Right hindlimb (tissue), 1 donor: ENCODE measurements around the gene ZNF780B.
A peak's percentile ranks its signal among the peaks of the same experiment; 100 is the strongest.
"Not testable (repeated sequence)": the region's sequence is repeated elsewhere in the genome, so short reads cannot be mapped to it uniquely, and the experiment has no call there.

Experiments
- DNase-seq: peaks from one replicate; pipeline ENCODE4 v3.0.0-alpha.2; 2018

Gene ZNF780B

DNA sequence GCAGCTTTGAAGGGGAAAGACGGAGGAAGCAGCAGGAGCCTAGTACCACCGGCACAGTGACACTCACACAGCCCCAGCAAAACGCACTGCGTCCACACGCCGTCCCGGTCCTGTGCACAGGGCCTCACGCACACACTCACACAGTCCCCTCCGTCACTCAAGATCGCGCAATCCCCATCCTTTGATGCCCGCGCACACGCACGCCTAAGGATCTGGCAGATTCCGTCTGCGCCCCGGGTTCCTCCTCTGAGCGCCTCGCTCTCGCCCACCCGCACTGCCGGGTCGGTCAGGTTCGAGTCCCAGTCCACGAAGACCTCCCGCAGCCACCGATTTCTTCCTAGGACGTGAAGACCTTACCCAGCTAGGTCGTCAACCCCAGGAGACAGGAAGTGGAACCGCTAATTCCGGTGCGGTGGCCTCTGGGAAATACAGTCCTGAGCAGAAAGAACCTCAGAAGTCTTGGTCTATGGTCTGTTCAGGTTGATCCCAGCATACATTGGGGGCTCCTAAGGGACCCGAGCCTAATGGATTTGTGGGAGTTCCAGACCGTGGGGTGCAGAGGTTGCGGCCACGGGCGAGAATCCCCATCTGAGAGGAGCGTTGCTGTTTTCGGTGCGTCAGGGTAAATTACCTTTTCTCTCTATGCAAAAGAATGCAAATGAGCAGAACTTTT lies at the start of gene ZNF780B:
TSS of gene ZNF780B (minus strand) at position 400 of the 673 bp plus-strand sequence. CDS start 5,899 bp downstream, outside the sequence.
- peak; percentile 73 for DNase-seq

GRCh38 chr19:40104754-40105153 lies 48.7 kb upstream of the ZNF780B start:
- DNase-seq: no peak

DNA sequence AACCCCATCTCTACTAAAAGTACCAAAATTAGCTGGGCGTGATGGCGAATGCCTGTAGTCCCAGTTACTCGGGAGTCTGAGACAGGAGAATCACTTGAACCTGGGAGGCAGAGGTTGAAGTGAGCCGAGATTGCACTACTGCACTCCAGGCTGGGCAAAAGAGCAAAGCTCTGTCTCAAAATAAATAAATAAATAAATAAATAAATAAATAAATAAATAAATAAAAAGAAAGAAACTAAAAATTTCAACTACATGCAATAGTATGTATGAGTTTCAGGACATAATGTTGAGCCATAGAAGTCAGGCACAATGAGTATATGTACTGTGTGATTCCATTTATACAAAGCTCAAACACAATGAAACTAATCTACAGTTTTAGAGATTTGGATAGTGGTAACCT lies 47.6 kb upstream of the ZNF780B start:
- DNase-seq: no peak

GRCh38 chr19:40101813-40102212 lies 45.8 kb upstream of the ZNF780B start:
- DNase-seq: no peak

DNA sequence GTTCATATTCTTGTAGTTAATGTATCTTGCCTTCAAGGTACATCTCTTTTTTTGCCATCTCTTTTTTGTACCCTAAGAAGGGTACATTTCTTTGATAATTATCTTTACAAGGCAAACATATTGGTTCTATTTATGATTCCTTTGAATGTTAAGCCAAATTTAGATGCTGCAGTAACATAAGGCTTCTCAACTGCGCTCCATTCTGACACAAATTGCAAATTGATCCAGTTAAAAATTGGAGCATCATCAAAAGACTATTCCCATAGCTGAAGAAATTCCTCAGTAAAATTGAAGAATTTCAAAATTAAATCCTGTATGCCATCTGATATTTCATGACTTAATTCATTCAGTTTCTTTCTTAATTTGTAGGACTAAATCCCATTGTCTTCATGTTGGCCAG lies 37.4 kb upstream of the ZNF780B start:
- no peak for DNase-seq

DNA sequence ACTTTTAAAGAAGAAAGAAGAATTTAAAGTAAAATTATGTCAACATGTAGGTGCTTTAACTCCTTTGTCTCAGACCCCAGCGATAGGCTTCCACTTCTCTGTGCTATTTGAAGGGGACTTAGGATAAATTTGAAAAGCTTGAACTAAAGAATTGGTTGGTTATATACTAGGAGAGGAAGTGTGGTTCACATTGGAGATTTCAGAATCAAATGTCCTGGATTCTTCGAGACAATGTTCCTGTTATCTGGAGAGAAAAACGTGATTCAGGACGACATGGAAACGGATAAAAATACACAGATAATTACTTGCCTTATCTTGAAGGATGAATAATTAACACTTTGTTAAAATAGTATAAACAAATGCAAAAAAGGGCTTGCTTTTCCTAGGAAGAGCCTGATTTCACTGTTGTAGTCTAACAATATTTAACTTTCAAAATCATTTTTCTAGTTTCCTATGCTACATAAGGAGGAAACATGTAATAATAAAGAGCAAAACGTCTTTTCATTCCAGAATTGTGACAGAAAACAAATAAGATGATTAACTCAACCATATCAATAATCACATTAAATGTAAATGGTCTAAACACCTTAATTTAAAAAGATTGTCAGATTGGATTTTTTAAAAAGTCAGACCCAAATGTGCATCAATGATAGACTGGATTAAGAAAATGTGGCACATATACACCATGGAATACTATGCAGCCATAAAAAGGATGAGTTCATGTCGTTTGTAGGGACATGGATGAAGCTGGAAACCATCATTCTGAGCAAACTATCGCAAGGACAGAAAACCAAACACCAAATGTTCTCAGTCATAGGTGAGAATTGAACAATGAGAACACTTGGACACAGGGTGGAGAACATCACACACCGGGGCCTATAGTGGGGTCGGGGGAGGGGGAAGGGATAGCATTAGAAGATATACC lies 35.4 kb upstream of the ZNF780B start:
- DNase-seq: no peak

DNA sequence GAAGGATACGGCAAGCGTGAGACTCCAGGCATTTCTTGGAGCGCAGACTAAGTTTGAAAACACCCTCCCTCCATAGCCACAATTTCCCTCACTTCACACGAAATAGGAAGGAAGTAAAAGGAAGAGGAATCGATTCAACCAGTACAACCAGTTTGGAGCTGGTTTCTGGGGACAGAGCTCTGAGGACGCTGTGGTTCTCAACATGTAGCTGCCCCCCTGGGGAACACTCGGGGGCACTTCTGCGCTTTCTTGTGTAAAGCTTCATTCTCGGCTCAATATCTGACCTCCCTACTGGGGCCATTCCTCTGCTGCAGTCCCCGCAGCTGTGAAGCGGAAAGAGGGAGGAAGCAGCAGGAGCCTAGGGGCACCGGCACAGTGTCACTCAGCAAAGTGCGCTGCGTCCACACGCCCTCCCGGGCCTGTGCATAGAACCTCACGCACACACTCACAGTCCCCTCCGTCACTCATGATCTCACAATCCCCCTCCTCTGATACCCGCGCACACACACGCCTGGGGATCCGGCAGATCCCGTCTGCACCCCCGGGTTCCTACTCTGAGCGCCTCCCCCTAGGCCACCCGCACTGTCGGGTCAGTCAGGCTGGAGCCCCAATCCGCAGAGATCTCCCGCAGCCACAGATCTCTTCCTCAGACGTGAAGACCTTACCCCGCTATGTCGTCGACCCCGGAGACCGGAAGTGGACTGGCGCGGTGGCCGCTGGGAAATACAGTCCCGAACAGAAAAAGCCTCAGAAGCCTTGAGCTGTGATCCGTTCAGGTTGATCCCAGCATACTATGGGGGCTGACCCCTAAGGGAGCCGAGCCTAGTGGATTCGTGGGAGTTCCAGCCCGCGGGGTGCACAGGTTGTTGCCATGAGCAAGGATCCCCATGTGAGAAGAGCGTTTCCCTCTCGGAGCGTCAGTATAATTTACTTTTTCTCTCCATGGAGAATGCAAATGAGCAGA lies 34.5 kb upstream of the ZNF780B start, which contains the start of gene ZNF780A:
TSS of gene ZNF780A (minus strand) at position 703 of the 964 bp plus-strand sequence. CDS start 6,190 bp downstream, outside the sequence.
- peak; percentile 87 for DNase-seq

- DNase-seq: peak; percentile 20
These were observed 33.4 kb upstream of the ZNF780B start for GRCh38 chr19:40089462-40089861.

- DNase-seq: no peak
These were observed 32.4 kb upstream of the ZNF780B start for GRCh38 chr19:40088299-40089047.

GRCh38 chr19:40084948-40085347 lies 28.9 kb upstream of the ZNF780B start:
- DNase-seq: no peak

- DNase-seq: no peak
These were observed 25.4 kb upstream of the ZNF780B start for GRCh38 chr19:40081411-40081810.

DNA sequence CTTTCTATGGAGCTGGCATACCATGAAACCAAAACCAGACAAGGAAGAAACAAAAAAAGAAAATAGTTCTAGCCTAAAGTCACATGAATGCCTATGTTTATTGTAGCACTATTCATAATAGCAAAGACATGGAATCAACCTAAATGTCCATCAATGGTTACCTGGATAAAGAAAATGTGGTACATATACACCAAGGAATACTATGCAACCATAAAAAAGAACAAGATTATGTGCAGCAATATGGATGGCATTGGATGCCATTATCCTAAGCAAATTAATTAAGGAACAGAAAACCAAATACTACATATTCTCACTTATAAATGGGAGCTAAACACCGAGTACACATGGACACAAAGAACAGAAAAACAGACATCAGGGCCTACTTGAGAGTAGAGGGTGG lies 24.3 kb upstream of the ZNF780B start:
- DNase-seq: no peak

DNA sequence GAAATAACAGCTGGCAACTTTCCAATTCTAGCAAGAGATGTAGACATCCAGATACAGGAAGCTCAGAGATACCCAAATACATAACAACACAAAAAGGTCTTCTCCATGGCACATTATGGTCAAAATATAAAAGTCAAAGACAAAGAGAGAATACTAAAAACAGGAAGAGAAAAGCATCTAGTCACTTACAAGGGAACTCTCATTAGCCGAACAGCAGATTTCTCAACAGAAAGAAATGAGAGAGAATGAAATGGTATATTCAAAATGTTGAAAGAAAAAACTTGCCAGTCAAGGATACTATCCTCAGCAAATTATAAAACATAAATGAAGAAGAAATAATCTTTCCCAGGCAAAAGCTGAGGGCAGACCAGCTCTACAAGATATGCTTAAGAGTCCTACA lies 22.3 kb upstream of the ZNF780B start:
- no peak for DNase-seq

DNA sequence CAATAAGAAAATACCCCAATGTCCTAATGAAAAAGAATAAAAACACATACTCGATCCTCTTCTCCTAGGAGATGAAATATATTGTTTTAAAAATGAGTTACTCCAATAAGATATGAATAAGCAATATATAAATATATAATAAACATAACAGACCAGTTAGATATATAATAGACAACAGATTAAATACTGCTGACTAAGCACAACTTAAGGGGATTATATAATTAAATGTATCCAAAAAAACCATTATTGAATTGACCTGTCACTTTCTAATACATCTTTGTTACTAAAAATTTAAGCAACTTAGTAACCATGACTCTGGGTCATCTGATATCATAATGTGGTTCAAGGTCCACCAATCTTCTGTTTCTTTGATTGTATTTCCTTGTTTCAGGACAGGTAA lies 14.0 kb upstream of the ZNF780B start:
- DNase-seq: no peak

GRCh38 chr19:40059624-40060023 lies 3.6 kb upstream of the ZNF780B start:
- no peak for DNase-seq

- DNase-seq: no peak
These were observed 1.1 kb upstream of the ZNF780B start for GRCh38 chr19:40057166-40057565.

GRCh38 chr19:40056505-40056904 lies 474 bp upstream of the ZNF780B start:
- no peak for DNase-seq

DNA sequence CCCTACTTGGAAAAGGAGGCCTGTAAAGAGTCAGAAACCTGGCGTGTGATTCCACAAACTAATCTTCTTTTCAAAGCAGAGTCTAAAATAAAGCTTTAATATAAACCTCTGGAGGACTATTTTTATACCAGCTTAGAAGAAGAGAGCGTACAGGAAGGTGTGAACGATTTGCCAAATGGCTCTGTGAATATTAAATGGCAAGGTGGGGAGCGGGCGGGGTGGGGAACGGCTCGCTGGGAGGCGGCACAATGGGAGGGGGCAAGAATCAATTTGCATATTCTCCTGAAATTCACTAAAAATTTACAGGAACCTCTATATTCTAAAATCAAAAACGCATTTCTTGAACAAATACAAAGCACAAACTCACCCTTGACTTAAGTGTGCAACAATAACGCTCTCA lies 982 bp downstream of the ZNF780B start:
- DNase-seq: no peak

DNA sequence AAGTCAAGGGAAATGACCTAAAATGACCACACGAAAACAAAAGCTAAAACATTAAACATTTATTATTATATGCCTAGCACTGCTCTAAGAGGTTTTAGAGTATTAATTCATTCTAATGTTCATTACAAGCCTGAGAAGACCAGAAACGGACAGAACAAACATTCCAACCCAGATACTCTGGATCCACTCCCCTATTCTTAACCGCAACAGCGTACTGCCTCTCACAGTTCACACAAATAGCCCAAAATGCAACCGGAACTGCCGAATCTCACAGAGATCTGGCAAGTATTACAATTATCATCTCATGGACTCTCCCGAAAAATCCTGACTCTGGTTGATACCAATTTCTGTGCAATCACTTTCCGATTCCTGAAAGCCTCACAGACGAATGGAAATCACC lies 1.4 kb downstream of the ZNF780B start:
- DNase-seq: no peak

GRCh38 chr19:40053491-40053890 lies 2.5 kb downstream of the ZNF780B start:
- no peak for DNase-seq

DNA sequence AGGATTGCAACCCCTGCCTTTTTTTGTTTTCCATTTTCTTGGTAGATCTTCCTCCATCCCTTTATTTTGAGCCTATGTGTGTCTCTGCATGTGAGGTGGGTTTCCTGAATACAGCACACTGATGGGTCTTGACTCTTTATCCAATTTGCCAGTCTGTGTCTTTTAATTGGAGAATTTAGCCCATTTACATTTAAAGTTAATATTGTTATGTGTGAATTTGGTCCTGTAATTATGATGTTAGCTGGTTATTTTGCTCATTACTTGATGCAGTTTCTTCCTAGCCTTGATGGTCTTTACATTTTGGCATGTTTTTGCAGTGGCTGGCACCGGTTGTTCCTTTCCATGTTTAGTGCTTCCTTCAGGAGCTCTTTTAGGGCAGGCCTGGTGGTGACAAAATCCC lies 14.3 kb downstream of the ZNF780B start:
- DNase-seq: not testable (repeated sequence)

DNA sequence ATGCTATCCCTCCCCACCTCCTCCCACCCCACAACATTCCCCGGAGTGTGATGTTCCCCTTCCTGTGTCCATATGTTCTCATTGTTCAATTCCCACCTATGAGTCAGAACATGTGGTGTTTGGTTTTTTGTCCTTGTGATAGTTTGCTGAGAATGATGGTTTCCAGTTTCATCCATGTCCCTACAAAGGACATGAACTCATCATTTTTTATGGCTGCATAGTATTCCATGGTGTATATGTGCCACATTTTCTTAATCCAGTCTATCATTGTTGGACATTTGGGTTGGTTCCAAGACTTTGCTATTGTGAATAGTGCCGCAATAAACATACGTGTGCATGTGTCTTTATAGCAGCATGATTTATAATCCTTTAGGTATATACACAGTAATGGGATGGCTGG lies 18.0 kb downstream of the ZNF780B start:
- not testable (repeated sequence) for DNase-seq
